Right lobe of liver (tissue), 4 donors: ENCODE results near the gene LPAR1.

ENCODE experiments used
- POLR2A ChIP-seq: fragments of 450-650 bp; IDR thresholded peaks from one replicate; pipeline ENCODE4 v1.6.1; 2017; ENCODE audit warnings: antibody characterized with exemption, mild to moderate bottlenecking
- TF ChIP-seq, protein P1 (sequence below), 4 donors: fragments of 200-600 bp in 3 of 4; fragments of 450-650 bp in 1 of 4; IDR thresholded peaks; one replicate each; pipeline versions ENCODE4 v1.5.1 to v1.8.0; 2016 to 2022; ENCODE audit warnings: antibody characterized with exemption in 4 of 4, mild to moderate bottlenecking in 2 of 4
- donor health status: DM: no; HTN: no; CAD: no.
- donor health status: DM: no; HTN: no; CAD: no.
- donor health status: DM: no; HTN: yes; CAD: no.

DNA sequence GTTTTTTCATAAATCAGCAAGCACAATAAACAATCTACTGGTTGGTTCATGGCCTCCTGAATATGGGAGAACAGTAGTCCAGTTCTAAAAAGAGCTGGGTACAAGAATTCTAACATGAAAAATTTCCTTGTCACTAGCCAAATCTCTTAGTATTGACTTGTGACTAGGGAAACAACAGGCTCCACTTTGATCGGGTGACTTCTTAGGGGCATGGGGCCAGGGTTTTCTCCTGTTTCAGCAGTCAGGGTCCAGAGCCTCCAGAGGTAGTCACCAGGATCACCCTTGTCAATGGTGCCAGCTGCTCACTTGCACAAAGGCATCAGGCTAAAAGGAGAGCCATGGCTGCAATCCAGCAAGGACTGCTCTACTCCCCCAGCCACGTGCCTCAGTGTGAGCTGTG lies 38.1 kb downstream of the LPAR1 start:
- TF ChIP-seq POLR2A: no peak
- TF ChIP-seq, protein P1, sequence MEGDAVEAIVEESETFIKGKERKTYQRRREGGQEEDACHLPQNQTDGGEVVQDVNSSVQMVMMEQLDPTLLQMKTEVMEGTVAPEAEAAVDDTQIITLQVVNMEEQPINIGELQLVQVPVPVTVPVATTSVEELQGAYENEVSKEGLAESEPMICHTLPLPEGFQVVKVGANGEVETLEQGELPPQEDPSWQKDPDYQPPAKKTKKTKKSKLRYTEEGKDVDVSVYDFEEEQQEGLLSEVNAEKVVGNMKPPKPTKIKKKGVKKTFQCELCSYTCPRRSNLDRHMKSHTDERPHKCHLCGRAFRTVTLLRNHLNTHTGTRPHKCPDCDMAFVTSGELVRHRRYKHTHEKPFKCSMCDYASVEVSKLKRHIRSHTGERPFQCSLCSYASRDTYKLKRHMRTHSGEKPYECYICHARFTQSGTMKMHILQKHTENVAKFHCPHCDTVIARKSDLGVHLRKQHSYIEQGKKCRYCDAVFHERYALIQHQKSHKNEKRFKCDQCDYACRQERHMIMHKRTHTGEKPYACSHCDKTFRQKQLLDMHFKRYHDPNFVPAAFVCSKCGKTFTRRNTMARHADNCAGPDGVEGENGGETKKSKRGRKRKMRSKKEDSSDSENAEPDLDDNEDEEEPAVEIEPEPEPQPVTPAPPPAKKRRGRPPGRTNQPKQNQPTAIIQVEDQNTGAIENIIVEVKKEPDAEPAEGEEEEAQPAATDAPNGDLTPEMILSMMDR (IDR thresholded peaks at IDR 0.05): no peak
